HepG2 (cell line): ENCODE data around the gene RPS17. TPM values are rescaled to one million over a fixed set of nuclear protein-coding genes. Genes with fewer than 3 reads are reported as not detected.

Experiments used
- ATAC-seq: fragments of 200-7000 bp; cut with Tn5 transposase; 3 replicates; pipeline ENCODE4 v1.9.1; 2020; ENCODE audit warnings: mild to moderate bottlenecking, moderate library complexity
- BruUV-seq: library from RNA; stranded (reverse); fragments of 400-500 nt; replicated peaks from 2 replicates; lab custom pipeline; 2021; lab: Mats Ljungman, UMichigan
- CTCF ChIA-PET: fragments of 300-600 bp; formaldehyde crosslinking; extraction: SDS; loops from one replicate; lab custom pipeline; 2021; ENCODE audit warnings: low total read pairs, inconsistent platforms, low intra/inter-chr PET ratio; lab: Yijun Ruan, JAX
- POLR2A ChIA-PET: fragments of 350-600 bp; sonication (Branson Sonifier 250); formaldehyde crosslinking; loops from one replicate; lab custom pipeline; 2020; ENCODE audit warnings: antibody characterized with exemption, inconsistent platforms; lab: Yijun Ruan, JAX
- DNase-seq: peaks from one replicate; pipeline ENCODE4 v3.0.0-alpha.2; 2015; ENCODE audit warnings: low spot score
- FAIRE-seq: peaks from 3 replicates; lab custom pipeline; 2011; peaks lifted over from hg19 to GRCh38; lab: Jason Lieb, UNC
- H2AFZ ChIP-seq: one replicate; pipeline ENCODE4 v1.6.1; 2011; ENCODE audit warnings: low read length, inconsistent platforms
- H3K27ac ChIP-seq: fragments of 300-600 bp; 3 replicates; pipeline ENCODE4 v1.8.0; 2011; ENCODE audit warnings: mixed run types, mild to moderate bottlenecking, mixed read lengths, low read length, inconsistent platforms; ENCODE audit not compliant: insufficient read depth; ENCODE audit errors: extremely low read length
- H3K27me3 ChIP-seq, 2 experiments: fragments of 200-600 bp in 1 of 2; 2 replicates in 1 of 2; 3 replicates in 1 of 2; pipeline versions ENCODE4 v1.6.0 to v1.8.0; 2011; ENCODE audit warnings: low read length in 2 of 2, mild to moderate bottlenecking in 2 of 2, moderate library complexity in 2 of 2, inconsistent platforms in 1 of 2; ENCODE audit not compliant: insufficient read depth in 2 of 2, control insufficient read depth in 1 of 2
- H3K36me3 ChIP-seq, 2 experiments: fragments of 200-600 bp in 1 of 2; replicated peaks in 1 of 2; 2 replicates in 1 of 2; 3 replicates in 1 of 2; pipeline versions ENCODE4 v1.5.1 to v1.8.0; 2011; ENCODE audit warnings: low read length in 2 of 2, inconsistent platforms in 1 of 2; ENCODE audit not compliant: insufficient read depth in 2 of 2, control insufficient read depth in 1 of 2
- H3K4me1 ChIP-seq: 2 replicates; pipeline ENCODE4 v1.5.1; 2012; ENCODE audit warnings: low read length, inconsistent platforms; ENCODE audit not compliant: insufficient read depth
- H3K4me2 ChIP-seq: 2 replicates; pipeline ENCODE4 v1.6.0; 2011; ENCODE audit warnings: low read depth, low read length, inconsistent platforms
- H3K4me3 ChIP-seq, 3 experiments: fragments of 200-600 bp in 1 of 3; sonication (generic), shearing (Covaris generic) in 1 of 3; replicated peaks in 1 of 3; 2 replicates each; pipeline ENCODE4 v1.5.1; 2011 to 2016; ENCODE audit warnings: low read length in 3 of 3, inconsistent platforms in 2 of 3, low read depth in 2 of 3, mild to moderate bottlenecking in 2 of 3, control low read depth in 1 of 3, mixed read lengths in 1 of 3; ENCODE audit not compliant: insufficient read depth in 1 of 3
- H3K79me2 ChIP-seq: one replicate; pipeline ENCODE4 v1.6.1; 2011; ENCODE audit warnings: low read length, inconsistent platforms; ENCODE audit not compliant: insufficient read depth
- H3K9ac ChIP-seq: 2 replicates; pipeline ENCODE4 v1.6.0; 2011; ENCODE audit warnings: mild to moderate bottlenecking, low read depth, low read length, inconsistent platforms; ENCODE audit not compliant: insufficient read depth
- H3K9me3 ChIP-seq: 2 replicates; pipeline ENCODE4 v1.5.1; 2012; ENCODE audit warnings: mild to moderate bottlenecking, low read length
- H4K20me1 ChIP-seq: 2 replicates; pipeline ENCODE4 v1.6.0; 2011; ENCODE audit warnings: inconsistent platforms, mild to moderate bottlenecking, low read length, moderate library complexity; ENCODE audit not compliant: insufficient read depth
- ETV6 ChIP-seq: sonication (generic); formaldehyde crosslinking; conservative IDR thresholded peaks from 2 replicates; pipeline ENCODE4 v1.4.0; 2020; ENCODE audit warnings: missing genetic modification reagents
- HOXA7 ChIP-seq: sonication (generic); formaldehyde crosslinking; IDR thresholded peaks from 2 replicates; pipeline ENCODE4 v1.8.1; 2022; ENCODE audit warnings: mild to moderate bottlenecking, missing genetic modification reagents, moderate library complexity
- IRX3 ChIP-seq: sonication (generic); formaldehyde crosslinking; IDR thresholded peaks from 2 replicates; pipeline ENCODE4 v1.8.1; 2023; ENCODE audit warnings: mild to moderate bottlenecking, low read depth, missing genetic modification reagents, borderline replicate concordance
- PHB2 ChIP-seq: fragments of 450-650 bp; IDR thresholded peaks from 2 replicates; pipeline ENCODE4 v1.6.1; 2018; ENCODE audit not compliant: partially characterized antibody
- PHF21A ChIP-seq: sonication (generic); formaldehyde crosslinking; IDR thresholded peaks from 2 replicates; pipeline ENCODE4 v1.5.0; 2020; ENCODE audit warnings: mild to moderate bottlenecking, missing genetic modification reagents
- RAD21 ChIP-seq: fragments of 450-650 bp; formaldehyde crosslinking; IDR thresholded peaks from 2 replicates; pipeline ENCODE4 v1.5.0; 2020; ENCODE audit warnings: mild to moderate bottlenecking
- TMF1 ChIP-seq: sonication (generic); formaldehyde crosslinking; IDR thresholded peaks from 2 replicates; pipeline ENCODE4 v1.8.1; 2022; ENCODE audit warnings: low read depth, missing genetic modification reagents
- ZC3H4 ChIP-seq: sonication (generic); formaldehyde crosslinking; IDR thresholded peaks from 2 replicates; pipeline ENCODE4 v1.4.0; 2020; ENCODE audit warnings: missing genetic modification reagents, borderline replicate concordance
- ZFP90 ChIP-seq: sonication (generic); formaldehyde crosslinking; IDR thresholded peaks from 2 replicates; pipeline ENCODE4 v1.8.0; 2022; ENCODE audit warnings: missing genetic modification reagents, mild to moderate bottlenecking, inconsistent platforms, borderline replicate concordance
- ZFY ChIP-seq: sonication (generic); formaldehyde crosslinking; IDR thresholded peaks from 2 replicates; pipeline ENCODE4 v1.4.0; 2020; ENCODE audit warnings: missing genetic modification reagents
- ZNF333 ChIP-seq: sonication (generic); formaldehyde crosslinking; IDR thresholded peaks from 2 replicates; pipeline ENCODE4 v1.4.0; 2020; ENCODE audit warnings: mild to moderate bottlenecking, missing genetic modification reagents, borderline replicate concordance
- ZNF7 ChIP-seq: IDR thresholded peaks from 2 replicates; pipeline ENCODE4 v1.6.1; 2016; ENCODE audit warnings: missing biosample characterization, missing genetic modification reagents
- WGBS: methylation state at CpG from one replicate; pipeline ENCODE4 v1.1.6; 2017; ENCODE audit warnings: low lambda C conversion rate; 5-methylcytosine and 5-hydroxymethylcytosine counted together
- in situ Hi-C: cut with HindIII; loops from 2 replicates; pipeline ENCODE4 v1.10.0; 2017; ENCODE audit warnings: low pct_unique_long_range_greater_than_20kb; ENCODE audit not compliant: extremely low pct_ligation_motif_present
- intact Hi-C: fragments of 100-400 bp; cut with micrococcal nuclease; formaldehyde crosslinking; loops from one replicate; pipeline ENCODE4 v1.10.0; 2022; ENCODE audit not compliant: unreplicated experiment
- polyA plus RNA-seq, 8 experiments: library from polyadenylated mRNA; depleted of rRNA in 3 of 8; stranded (reverse) in 7 of 8; unstranded in 1 of 8; fragments of >200 nt; fragmentation: Illumina TruSeq in 4 of 8; extraction: Trizol in 4 of 8; gene quantifications; 2 replicates each; pipeline versions ENCODE4 v1.2.1 to v1.2.3, GENCODE V29; 2011 to 2016; ENCODE audit warnings: low read depth in 4 of 8, missing spikeins in 1 of 8, mixed read lengths in 1 of 8; ENCODE audit not compliant: insufficient read depth in 1 of 8
- total RNA-seq, 5 experiments: library from RNA; depleted of rRNA; stranded (reverse); fragments of >200 nt; fragmentation: Illumina TruSeq; extraction: Trizol; gene quantifications; 2 replicates each; pipeline ENCODE4 v1.2.3, GENCODE V29; 2016; ENCODE audit warnings: low read depth in 1 of 5
- TF ChIP-seq, protein P1 (sequence below), 2 experiments: sonication (generic) in 1 of 2; formaldehyde crosslinking in 1 of 2; IDR thresholded peaks; 2 replicates each; pipeline versions ENCODE4 v1.4.0 to v1.6.1; 2018 to 2020; ENCODE audit warnings: missing genetic modification reagents in 2 of 2, borderline replicate concordance in 1 of 2, low read depth in 1 of 2, mild to moderate bottlenecking in 1 of 2, missing biosample characterization in 1 of 2

The RPS17 gene
- total and polyA plus RNA-seq, 2 of the 13 experiments (the other 11 are each of a cell fraction or from before 2014, with no cell fraction given), result 2,570 to 5,021 TPM

DNA sequence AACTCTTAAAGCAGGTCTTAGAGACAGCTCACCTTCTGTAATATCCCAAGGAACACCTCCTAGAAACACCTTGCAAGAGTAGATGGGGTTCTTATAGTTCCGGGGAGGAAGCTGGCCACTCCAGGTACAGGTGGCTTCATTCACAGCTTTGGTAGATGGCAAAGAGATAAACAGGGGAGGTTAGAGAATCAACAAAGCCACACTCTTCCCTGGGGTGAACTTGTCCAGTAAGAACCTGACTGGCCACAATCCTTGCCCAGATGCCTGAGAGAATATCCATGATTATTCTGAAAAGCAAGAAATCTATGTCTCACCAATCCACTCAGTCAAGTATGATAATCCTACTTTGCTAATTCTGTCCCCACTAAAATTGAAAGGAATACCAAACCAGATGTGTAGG lies 13.6 kb upstream of the RPS17 start:
- Histone ChIP-seq H3K4me2 (no peak overlapping the region), H3K4me3 (no peak overlapping the region), H3K27me3 (no peaks in the 10 kb centered on the region; a peak in 3 of 5 replicates), H3K9ac (no peak overlapping the region), H3K79me2 (no peaks in the 10 kb centered on the region), H3K4me1 (no peaks in the 10 kb centered on the region), H3K27ac (no peak overlapping the region)
- no peak for FAIRE-seq
- intact Hi-C loops, result no loop called here
- POLR2A ChIA-PET, result no interaction called here
- in situ Hi-C loops, result no loop called here
- BruUV-seq, result no TSS peak
- TF ChIP-seq ETV6, result no peak
- no peak for TF ChIP-seq ZFP90 (CRISPR knock-in tag)
- no peak for TF ChIP-seq PHB2
- TF ChIP-seq HOXA7 (CRISPR knock-in tag), result no peak
- no peak for TF ChIP-seq TMF1
- no peak for TF ChIP-seq ZFY (CRISPR knock-in tag)
- TF ChIP-seq RAD21 (CRISPR knock-in tag), result no peak
- TF ChIP-seq, protein P1, sequence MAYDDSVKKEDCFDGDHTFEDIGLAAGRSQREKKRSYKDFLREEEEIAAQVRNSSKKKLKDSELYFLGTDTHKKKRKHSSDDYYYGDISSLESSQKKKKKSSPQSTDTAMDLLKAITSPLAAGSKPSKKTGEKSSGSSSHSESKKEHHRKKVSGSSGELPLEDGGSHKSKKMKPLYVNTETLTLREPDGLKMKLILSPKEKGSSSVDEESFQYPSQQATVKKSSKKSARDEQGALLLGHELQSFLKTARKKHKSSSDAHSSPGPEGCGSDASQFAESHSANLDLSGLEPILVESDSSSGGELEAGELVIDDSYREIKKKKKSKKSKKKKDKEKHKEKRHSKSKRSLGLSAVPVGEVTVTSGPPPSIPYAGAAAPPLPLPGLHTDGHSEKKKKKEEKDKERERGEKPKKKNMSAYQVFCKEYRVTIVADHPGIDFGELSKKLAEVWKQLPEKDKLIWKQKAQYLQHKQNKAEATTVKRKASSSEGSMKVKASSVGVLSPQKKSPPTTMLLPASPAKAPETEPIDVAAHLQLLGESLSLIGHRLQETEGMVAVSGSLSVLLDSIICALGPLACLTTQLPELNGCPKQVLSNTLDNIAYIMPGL (CRISPR knock-in tag; IDR thresholded peaks at IDR 0.05; ENCODE audit: borderline replicate concordance in 1 of 2, low read depth in 1 of 2), result no peak
- TF ChIP-seq ZNF333 (CRISPR knock-in tag), result no peak
- TF ChIP-seq ZNF7 (CRISPR knock-in tag), result no peak
- no peak for TF ChIP-seq ZC3H4 (CRISPR knock-in tag)
- TF ChIP-seq PHF21A (CRISPR knock-in tag), result no peak
- no peak for TF ChIP-seq IRX3 (CRISPR knock-in tag)
- TF ChIP-seq, all 625 proteins: peak for 0
- Histone ChIP-seq H2AFZ (no peak overlapping the region), H4K20me1 (no peaks in the 10 kb centered on the region), H3K36me3 (no peaks in the 10 kb centered on the region), H3K9me3 (no peaks in the 10 kb centered on the region)
- CTCF ChIA-PET, result no interaction called here
- WGBS, result 29% methylated on average over 1 of the region's 1 CpG
- ATAC-seq, result no peak
- no peak for DNase-seq
